Endothelial cell of hepatic sinusoid (primary cell): ENCODE measurements around the gene L3MBTL3.
"Not testable (repeated sequence)": the region's sequence is repeated elsewhere in the genome, so short reads cannot be mapped to it uniquely, and the experiment has no call there.

ENCODE experiments used
- in situ Hi-C: cut with HindIII; loops from 2 replicates; pipeline ENCODE4 v1.10.0; 2017; ENCODE audit warnings: low sequenced_read_pairs

Gene L3MBTL3

GRCh38 chr6:130129762-130130246 lies 111.4 kb downstream of the L3MBTL3 start:
- in situ Hi-C loops, result no loop called here

GRCh38 chr6:130132286-130132701 lies 113.9 kb downstream of the L3MBTL3 start:
- in situ Hi-C loops, result no loop called here

- in situ Hi-C loops, result no loop called here
Measured at GRCh38 chr6:130134582-130134981, 116.2 kb downstream of the L3MBTL3 start.

GRCh38 chr6:130136798-130137197 lies 118.4 kb downstream of the L3MBTL3 start:
- in situ Hi-C loops, result no loop called here

GRCh38 chr6:130138116-130138908 lies 119.9 kb downstream of the L3MBTL3 start:
- in situ Hi-C loops, result no loop called here

GRCh38 chr6:130138909-130139242 lies 120.5 kb downstream of the L3MBTL3 start:
- in situ Hi-C loops, result no loop called here

GRCh38 chr6:130140084-130140483 lies 121.7 kb downstream of the L3MBTL3 start:
- in situ Hi-C loops, result no loop called here

- in situ Hi-C loops, result no loop called here
Measured at GRCh38 chr6:130143709-130144108, 125.3 kb downstream of the L3MBTL3 start.

GRCh38 chr6:130147111-130147510 lies 128.7 kb downstream of the L3MBTL3 start:
- in situ Hi-C loops, result no loop called here

GRCh38 chr6:130148181-130148580 lies 129.8 kb downstream of the L3MBTL3 start:
- in situ Hi-C loops, result no loop called here

GRCh38 chr6:130149016-130149415 lies 130.6 kb downstream of the L3MBTL3 start:
- in situ Hi-C loops, result not testable (repeated sequence)

GRCh38 chr6:130150906-130151305 lies 132.5 kb downstream of the L3MBTL3 start:
- in situ Hi-C loops, result no loop called here

GRCh38 chr6:130152908-130153510 lies 134.6 kb downstream of the L3MBTL3 start:
- in situ Hi-C loops, result no loop called here

- in situ Hi-C loops, result no loop called here
Measured at GRCh38 chr6:130156908-130157307, 138.5 kb downstream of the L3MBTL3 start.

GRCh38 chr6:130158056-130158455 lies 139.7 kb downstream of the L3MBTL3 start:
- in situ Hi-C loops, result no loop called here

GRCh38 chr6:130158548-130158947 lies 140.2 kb downstream of the L3MBTL3 start:
- in situ Hi-C loops, result no loop called here

GRCh38 chr6:130159956-130160355 lies 141.6 kb downstream of the L3MBTL3 start:
- in situ Hi-C loops, result loop anchor here (5.0 kb wide), 1 partner anchor 62 kb away; the partner anchor contains the start of gene SAMD3

- in situ Hi-C loops, result loop anchor here (5.0 kb wide), 1 partner anchor 60 kb away; the partner anchor contains the start of gene SAMD3
Measured at GRCh38 chr6:130161683-130162404, 143.5 kb downstream of the L3MBTL3 start.

GRCh38 chr6:130162421-130162820 lies 144.0 kb downstream of the L3MBTL3 start:
- in situ Hi-C loops, result loop anchor here (5.0 kb wide), 1 partner anchor 60 kb away; the partner anchor contains the start of gene SAMD3

- in situ Hi-C loops, result loop anchor here (5.0 kb wide), 1 partner anchor 59 kb away; the partner anchor contains the start of gene SAMD3
Measured at GRCh38 chr6:130163266-130163665, 144.9 kb downstream of the L3MBTL3 start.

- in situ Hi-C loops, result loop anchor here (5.0 kb wide), 1 partner anchor 58 kb away; the partner anchor contains the start of gene SAMD3
Measured at GRCh38 chr6:130164251-130164650, 145.9 kb downstream of the L3MBTL3 start.
